Endometrial microvascular endothelial cells (primary cell): ENCODE data around the gene GFRA1. TPM values are rescaled to one million over a fixed set of nuclear protein-coding genes. Genes with fewer than 3 reads are reported as not detected.

Experiments
- in situ Hi-C: cut with HindIII; loops from 2 replicates; pipeline ENCODE4 v1.10.0; 2017; ENCODE audit warnings: low sequenced_read_pairs, low pct_unique_long_range_greater_than_20kb; ENCODE audit errors: inconsistent ontology term
- total RNA-seq: library from RNA; depleted of rRNA; stranded (reverse); fragments of >200 nt; gene quantifications from one replicate; pipeline ENCODE4 v1.2.3, GENCODE V29; 2015; ENCODE audit errors: inconsistent ontology term

Gene GFRA1, protein sequence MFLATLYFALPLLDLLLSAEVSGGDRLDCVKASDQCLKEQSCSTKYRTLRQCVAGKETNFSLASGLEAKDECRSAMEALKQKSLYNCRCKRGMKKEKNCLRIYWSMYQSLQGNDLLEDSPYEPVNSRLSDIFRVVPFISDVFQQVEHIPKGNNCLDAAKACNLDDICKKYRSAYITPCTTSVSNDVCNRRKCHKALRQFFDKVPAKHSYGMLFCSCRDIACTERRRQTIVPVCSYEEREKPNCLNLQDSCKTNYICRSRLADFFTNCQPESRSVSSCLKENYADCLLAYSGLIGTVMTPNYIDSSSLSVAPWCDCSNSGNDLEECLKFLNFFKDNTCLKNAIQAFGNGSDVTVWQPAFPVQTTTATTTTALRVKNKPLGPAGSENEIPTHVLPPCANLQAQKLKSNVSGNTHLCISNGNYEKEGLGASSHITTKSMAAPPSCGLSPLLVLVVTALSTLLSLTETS
- 3.3 TPM for total RNA-seq

DNA sequence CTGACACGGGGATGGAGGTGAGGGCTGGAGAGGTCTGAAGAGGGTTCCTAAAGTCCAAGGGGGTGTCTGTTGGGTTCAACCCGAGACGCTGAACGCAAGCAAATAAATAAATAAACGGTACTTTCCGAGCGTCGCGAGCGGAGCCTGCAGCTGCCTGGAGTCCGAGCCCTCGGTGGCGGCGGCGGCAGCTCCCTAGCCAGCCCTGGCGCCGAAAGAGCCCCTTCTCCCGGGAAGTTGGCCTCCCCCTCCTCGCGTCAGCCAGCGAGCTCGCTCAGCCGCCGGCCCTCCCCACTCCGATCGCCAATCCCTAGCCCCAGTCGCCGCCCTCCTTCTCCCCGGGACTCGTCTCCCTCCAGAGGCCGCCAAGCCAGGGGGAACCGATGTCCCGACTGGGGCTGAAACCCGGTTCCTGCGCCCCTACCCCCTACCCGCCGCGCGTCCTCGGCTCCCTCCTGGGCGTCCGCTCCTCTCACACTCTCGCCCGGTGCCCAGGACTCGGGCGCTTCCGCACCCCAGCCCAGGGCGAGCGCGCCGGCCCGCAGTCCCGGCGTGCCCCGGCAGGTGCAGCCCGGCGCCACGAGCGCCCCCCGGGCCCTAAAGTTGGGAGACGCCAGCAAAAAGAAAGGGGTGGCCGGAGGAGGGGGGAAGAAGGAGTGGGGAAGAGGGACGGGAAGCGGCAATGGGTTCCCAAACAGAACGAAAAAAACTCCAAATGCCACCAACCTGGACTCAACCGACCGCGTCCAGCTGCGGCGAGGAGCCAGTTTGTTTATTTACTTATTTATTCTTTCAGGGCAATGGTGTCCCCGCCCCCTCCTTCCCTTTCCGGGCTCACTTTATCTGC is at the start of gene GFRA1:
Gene GFRA1, minus strand, starts transcription at position 767 of the 844 bp plus-strand sequence. CDS start 1,177 bp downstream, outside the sequence.
- in situ Hi-C loops: no loop called here

DNA sequence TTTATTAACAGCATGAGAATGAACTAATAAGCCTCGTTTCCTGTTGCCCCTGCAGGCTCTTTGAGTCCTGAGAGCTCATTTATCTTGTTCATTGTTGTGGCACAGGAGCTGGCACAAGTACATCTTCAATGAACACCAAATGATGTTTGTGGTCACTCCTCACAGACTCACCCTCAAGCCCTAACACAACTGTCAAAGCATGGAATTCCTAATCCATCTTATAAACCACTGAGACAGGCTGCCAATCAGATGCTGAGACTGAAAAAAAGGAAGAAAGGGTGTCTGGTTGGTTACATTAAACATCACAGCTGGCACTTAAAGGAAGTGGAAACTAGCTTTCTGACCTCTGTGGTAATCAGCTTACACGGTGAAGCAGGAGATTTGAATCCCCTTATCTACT is 43.5 kb upstream of the GFRA1 start:
- in situ Hi-C loops: no loop called here

- in situ Hi-C loops: no loop called here
These were observed 39.5 kb upstream of the GFRA1 start for GRCh38 chr10:116312548-116312947.

- in situ Hi-C loops: no loop called here
These were observed 38.9 kb upstream of the GFRA1 start for GRCh38 chr10:116311706-116312490.

- in situ Hi-C loops: no loop called here
These were observed 38.0 kb upstream of the GFRA1 start for GRCh38 chr10:116311016-116311415.

GRCh38 chr10:116307455-116307854 is 34.4 kb upstream of the GFRA1 start:
- in situ Hi-C loops: no loop called here

GRCh38 chr10:116306847-116307246 is 33.8 kb upstream of the GFRA1 start:
- in situ Hi-C loops: no loop called here

- in situ Hi-C loops: no loop called here
These were observed 31.9 kb upstream of the GFRA1 start for GRCh38 chr10:116304923-116305322.

DNA sequence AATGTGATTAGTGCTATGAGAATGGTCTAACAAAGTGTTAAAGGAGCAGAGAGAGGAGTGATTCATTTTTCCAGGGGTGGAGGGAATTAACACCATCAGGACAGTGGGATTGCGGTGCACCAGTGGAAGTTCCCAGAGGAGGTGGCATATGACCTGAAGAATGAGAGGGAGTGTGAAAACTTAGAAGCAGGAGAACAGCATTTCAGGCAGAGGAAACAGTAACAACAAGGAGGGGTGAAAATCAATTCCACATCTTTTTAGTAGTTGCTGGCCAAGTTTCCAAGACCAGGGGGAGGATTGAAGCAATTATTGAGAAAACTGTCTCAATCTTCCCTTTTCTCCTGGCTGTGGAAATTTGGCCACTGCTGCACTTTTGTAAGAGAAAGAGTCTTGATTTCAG is 27.5 kb upstream of the GFRA1 start:
- in situ Hi-C loops: no loop called here

- in situ Hi-C loops: loop anchor here (25.0 kb wide), 1 partner anchor 511 kb away; no protein-coding TSS in a partner anchor
These were observed 25.6 kb upstream of the GFRA1 start for GRCh38 chr10:116298586-116298985.

GRCh38 chr10:116296291-116296721 is 23.3 kb upstream of the GFRA1 start:
- in situ Hi-C loops: loop anchor here (25.0 kb wide), 1 partner anchor 509 kb away; no protein-coding TSS in a partner anchor

- in situ Hi-C loops: loop anchor here (25.0 kb wide), 1 partner anchor 505 kb away; no protein-coding TSS in a partner anchor
These were observed 19.5 kb upstream of the GFRA1 start for GRCh38 chr10:116292493-116292892.

DNA sequence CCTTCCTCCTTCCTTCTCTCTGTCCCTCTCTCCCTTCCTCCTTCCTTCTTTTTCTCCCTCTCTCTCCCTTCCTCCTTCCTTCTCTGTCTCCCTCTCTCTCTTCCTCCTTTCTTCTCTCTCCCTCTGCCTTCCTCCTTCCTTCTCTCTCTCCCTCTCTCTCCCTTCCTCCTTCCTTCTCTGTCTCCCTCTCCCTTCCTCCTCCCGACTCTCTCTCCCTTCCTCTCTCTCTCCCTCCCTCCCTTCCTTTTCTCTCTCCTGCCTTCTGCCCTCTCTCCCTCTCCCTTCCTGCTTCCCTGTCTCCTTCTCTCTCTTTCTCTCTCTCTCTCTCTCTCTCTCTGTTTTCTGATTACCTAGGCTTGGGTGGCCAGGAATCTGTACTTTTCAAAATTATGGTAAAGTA is 16.6 kb upstream of the GFRA1 start:
- in situ Hi-C loops: loop anchor here (25.0 kb wide), 1 partner anchor 502 kb away; no protein-coding TSS in a partner anchor

DNA sequence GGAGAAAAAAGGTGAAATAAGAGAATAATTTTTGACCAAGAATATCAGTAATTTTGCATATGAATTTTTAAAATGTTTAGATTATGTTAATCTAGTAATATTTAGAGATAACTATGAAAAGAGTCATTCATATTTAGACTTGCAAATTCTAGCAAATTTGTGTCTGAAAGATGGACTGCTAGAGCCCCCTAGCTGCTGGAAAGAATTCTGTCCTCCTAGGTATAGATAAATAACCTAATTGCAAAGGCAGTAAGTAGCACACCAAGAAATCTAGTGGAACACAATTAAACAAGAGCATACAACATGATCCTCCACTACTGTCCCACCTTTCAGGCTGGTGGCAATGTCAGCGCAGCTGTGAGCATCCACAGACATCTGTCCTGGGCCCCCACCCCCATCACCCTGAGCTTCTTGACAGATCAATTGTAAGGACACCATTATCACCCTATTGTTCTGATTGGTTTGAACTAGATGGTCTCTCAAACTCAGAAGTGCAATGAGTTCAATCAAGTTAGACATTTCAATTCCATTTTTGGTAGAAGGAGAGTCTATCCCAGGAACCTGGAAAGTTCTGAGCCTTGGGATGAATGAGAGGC is 15.0 kb upstream of the GFRA1 start:
- in situ Hi-C loops: loop anchor here (25.0 kb wide), 1 partner anchor 501 kb away; no protein-coding TSS in a partner anchor

- in situ Hi-C loops: loop anchor here (25.0 kb wide), 1 partner anchor 499 kb away; no protein-coding TSS in a partner anchor
These were observed 13.7 kb upstream of the GFRA1 start for GRCh38 chr10:116286626-116287200.

DNA sequence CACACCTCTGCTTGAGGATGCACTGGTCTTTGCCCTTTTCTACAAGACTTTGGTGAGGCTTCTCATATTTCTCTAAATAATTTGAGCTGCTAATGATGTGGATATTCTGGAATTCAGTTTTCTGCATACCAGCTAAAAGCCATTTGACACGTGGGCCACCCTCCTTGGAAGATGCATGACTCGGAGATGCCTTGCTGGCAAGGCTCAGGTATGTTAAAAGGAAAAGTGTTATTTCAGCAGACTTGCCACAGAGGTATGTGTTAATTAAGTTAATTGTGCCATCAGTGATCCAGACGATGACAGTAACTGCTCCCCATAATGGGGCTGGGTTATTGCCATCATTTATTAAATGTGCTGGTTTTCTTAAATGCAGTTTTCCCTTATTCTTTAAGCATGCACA is 8.8 kb upstream of the GFRA1 start:
- in situ Hi-C loops: loop anchor here (25.0 kb wide), 1 partner anchor 494 kb away; no protein-coding TSS in a partner anchor

DNA sequence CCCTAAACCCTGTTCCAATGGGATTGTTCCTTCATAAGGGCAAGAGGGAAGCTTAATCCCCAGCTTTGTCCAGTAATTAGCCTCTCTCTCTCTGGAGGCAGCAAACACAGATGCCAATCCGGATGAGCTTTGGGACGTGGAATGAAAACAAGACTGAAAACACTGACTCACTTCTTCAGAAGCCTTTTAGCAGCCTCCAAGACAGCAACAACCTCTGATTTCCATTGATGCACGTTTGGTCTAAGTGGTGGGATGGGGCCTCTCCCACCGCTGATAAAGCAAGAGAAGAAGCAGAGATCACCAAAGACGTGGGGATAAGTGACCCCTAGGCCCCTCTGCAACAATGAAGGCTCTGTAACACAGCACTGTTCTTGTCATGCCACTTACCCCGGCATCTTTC is 5.8 kb upstream of the GFRA1 start:
- in situ Hi-C loops: loop anchor here (25.0 kb wide), 1 partner anchor 492 kb away; no protein-coding TSS in a partner anchor

GRCh38 chr10:116276981-116277380 is 4.0 kb upstream of the GFRA1 start:
- in situ Hi-C loops: loop anchor here (25.0 kb wide), 1 partner anchor 490 kb away; no protein-coding TSS in a partner anchor
